ENCODE data around the gene OR10A7.

GRCh38 chr12:55258303-55258702 lies 37.5 kb downstream of the OR10A7 start:
- TF ChIP-seq CTCF (IDR thresholded peaks at IDR 0.05): no peak
- TF ChIP-seq EZH2 (IDR thresholded peaks at IDR 0.05): no peak
- TF ChIP-seq EZH2phosphoT487 (IDR thresholded peaks at IDR 0.05): no peak
